PFSK-1 (cell line): Measurements from ENCODE around the gene NATD1.

ENCODE experiments used
- FOXP2 ChIP-seq: optimal IDR thresholded peaks from 2 replicates; pipeline ENCODE3; 2011; ENCODE audit warnings: borderline replicate concordance, control low read depth, inconsistent platforms; ENCODE audit not compliant: insufficient read depth; ENCODE audit errors: extremely low read length, extremely low read depth
- POLR2AphosphoS5 ChIP-seq: IDR thresholded peaks from 2 replicates; pipeline ENCODE4 v1.6.1; 2012; ENCODE audit warnings: low read depth, mild to moderate bottlenecking, control low read depth, low read length, moderate library complexity
- REST ChIP-seq, 2 experiments: IDR thresholded peaks; 2 replicates each; pipeline versions ENCODE4 v1.6.1 to v1.8.0; 2011 to 2012; ENCODE audit warnings: low read depth in 2 of 2, low read length in 2 of 2, control low read depth in 1 of 2, inconsistent platforms in 1 of 2, mild to moderate bottlenecking in 1 of 2, moderate library complexity in 1 of 2; ENCODE audit not compliant: insufficient read depth in 1 of 2
- SIN3A ChIP-seq: IDR thresholded peaks from 2 replicates; pipeline ENCODE4 v1.6.1; 2012; ENCODE audit warnings: mild to moderate bottlenecking, low read length, moderate library complexity, borderline replicate concordance; ENCODE audit not compliant: insufficient read depth
- TAF1 ChIP-seq: IDR thresholded peaks from 2 replicates; pipeline ENCODE4 v1.6.1; 2012; ENCODE audit warnings: low read length, control low read depth, borderline replicate concordance; ENCODE audit not compliant: insufficient read depth

DNA sequence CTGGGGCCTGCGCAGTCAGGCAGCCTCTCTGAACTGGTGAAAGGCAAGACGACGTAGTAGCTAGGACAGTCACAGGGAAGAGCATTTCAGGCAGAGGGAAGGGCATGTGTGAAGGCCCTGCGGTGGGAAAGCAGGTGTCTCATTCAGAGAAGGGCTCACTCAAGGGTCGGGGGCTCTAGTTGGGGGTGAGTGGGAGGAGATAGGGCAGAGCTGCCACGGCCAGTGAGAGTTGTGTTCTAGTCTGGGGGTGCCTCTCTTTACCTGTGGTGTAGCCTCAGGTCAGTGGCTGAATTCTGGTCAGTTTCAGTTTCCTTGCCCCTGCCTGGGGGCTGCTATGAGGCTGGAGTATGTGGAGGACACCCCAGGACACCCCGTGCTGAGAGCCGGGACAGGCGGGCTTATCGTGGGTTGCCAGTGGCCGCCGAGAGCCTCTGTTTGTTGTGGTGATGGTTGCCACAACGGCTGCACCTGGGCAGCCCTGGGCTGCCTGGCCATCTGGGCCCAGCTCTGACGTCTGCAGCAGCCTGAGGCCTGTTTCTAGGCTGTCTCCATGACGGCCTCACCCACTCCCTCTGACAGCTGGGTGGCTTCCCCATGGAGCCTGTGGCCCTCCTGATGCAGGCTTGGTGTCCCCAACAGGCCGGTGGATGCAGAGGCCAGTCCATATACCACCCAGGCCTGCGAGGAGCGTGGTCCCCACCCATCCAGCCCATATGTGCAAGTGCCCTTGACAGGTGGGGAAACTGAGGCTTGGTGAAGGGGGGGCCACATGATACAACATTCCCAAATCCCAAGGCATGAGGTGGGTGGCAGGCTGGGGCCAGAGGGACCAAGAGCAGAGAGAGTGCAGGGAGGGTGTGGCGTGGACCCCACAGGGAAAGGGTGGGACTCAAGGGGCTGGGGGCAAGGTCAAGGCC is 42.1 kb upstream of the NATD1 start:
- TF ChIP-seq POLR2AphosphoS5: no peak
- no peak for TF ChIP-seq SIN3A
- no peak for TF ChIP-seq REST (IDR thresholded peaks at IDR 0.05; ENCODE audit: insufficient read depth in 1 of 2, low read depth in 2 of 2, low read length in 2 of 2)
- TF ChIP-seq TAF1: no peak
- peak; percentile 8 for TF ChIP-seq FOXP2
